Cortex of kidney (tissue), 1 donor: Measurements from ENCODE around the gene IRAK2.

Source experiments
- DNase-seq: peaks from one replicate; lab custom pipeline; 2025; lab: John Stamatoyannopoulos, UW

IRAK2 gene

GRCh38 chr3:10189557-10190354 lies 25.0 kb downstream of the IRAK2 start:
- DNase-seq: no peak

DNA sequence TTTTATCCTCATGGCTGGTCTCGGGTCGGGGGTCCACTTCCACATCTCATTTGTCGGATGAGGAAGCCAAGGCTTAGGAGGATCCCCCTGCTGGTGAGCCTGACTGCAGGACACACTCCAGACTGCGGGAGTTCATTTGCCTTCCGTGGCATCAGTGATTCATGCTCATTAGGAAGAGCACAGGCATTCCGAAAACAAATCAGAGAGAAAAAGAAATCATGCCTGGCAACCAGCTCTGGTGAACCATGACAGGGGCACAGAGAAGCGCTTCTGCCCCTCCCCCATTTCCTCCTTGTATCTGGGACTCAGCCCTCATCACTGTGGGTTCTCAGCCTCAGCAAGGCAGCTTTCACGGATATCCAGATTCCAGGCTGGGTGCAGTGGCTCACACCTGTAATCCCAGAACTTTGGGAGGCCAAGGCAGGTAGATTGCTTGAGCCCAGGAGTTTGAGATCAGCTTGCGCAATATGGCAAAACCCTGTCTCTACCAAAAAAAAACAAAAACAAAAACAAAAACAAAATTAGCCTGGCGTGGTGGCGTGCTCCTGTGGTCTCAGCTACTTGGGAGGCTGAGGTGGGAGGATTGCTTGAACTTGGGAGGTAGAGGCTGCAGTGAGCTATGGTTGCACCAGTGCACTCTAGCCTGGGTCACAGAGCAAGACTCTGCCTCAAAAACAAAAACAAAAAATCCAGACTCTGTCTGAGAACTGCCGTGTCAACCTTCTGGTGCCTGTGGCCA lies 28.4 kb downstream of the IRAK2 start:
- DNase-seq: no peak

DNA sequence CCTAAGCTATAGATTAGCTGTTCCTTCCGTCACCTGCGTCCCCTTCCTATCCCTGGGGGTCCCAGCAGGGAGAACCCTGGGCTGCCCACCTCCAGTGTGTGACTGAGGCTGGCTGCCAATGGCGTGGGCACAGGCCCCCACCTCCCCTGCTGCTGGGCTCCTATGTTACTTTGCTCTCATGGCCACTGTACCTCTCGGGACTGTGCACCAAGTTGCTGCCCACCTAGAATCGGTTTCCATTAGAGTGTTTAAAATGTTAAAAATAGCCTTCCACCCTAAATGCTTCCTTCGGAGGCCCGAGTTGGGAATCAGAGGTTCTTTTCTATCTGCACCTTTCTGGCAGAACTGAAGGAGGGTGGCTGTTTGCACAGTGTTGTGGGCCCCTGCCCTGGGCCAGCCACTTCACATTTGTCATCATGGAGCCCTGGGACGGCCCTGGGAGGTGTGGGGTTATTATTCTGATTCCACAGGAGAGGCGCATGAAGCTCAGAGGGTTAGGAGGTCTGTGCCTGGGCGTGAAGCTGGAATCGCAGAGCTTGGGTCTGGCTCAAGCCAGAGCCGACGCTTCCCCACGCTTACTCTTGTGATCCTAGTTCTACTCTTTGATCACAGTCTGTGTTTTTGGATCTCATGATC lies 29.1 kb downstream of the IRAK2 start:
- DNase-seq: no peak

DNA sequence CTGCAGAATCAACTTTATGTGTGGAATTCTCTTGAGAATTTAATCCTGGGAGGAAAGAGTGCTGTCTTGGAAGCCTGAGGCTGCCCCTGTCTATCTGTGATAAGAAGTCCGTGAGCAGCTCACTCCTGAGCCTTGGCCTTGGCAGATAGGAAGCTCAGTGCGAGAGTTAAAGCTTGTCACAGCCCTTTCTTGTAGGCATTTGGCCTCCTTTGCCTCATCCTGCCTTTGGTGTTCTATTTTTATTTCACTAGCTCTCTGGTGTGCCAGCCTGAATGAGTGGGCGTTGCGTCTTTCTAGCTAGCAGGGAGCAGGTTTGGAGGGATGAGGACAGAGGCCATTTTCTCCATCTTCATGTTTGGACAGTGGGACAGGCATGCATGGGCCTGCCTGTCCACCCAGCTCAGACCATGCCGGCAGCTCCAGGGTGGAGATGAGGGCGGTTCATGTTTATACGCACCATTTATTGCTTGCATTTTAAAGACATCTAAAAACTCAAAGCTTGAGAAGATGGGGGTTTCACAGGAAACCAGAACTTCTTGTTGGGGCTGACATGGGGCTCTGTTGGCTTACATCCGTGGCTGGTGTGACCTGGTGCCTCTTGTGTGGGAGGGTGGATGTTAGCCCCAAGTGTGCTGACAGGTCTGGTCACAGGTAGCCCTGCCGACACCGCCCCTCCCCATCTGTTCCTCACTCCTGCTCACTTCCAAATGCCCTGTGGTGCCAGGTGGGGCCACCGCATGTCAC lies 29.8 kb downstream of the IRAK2 start:
- DNase-seq: no peak

DNA sequence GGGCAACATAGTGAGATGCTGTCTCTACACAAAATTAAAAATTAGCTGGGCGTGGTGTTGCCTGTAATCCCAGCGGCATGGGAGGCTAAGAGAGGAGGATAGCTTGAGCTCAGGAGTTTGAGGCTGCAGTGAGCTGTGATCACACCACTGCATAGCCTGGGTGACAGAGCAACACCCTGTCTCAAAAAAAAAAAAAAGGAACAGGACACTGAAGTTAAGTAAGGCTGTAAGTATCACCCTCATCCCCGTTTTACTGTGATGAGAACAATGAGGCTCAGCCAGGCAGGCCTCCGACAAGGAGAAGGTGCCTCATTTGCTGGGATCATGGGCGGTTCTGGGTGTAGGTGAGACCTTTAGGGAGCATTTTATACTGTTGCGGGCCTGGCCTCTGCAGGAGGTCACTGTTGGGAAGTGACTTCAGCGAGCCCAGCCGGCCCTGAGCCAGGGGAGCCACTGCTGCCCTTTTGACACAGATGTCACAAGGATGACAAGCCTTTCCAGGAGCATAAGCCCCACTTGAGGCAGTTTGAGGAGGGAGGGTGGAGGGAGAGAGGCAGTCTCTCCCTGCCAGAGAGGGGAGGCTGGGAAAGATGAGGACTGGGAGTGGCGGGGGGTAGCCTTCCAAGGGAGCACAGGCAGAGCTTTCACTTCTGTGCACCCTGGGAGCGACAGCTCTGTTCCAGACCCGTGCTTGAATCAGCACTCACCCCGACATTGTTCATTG lies 30.8 kb downstream of the IRAK2 start:
- DNase-seq: no peak

DNA sequence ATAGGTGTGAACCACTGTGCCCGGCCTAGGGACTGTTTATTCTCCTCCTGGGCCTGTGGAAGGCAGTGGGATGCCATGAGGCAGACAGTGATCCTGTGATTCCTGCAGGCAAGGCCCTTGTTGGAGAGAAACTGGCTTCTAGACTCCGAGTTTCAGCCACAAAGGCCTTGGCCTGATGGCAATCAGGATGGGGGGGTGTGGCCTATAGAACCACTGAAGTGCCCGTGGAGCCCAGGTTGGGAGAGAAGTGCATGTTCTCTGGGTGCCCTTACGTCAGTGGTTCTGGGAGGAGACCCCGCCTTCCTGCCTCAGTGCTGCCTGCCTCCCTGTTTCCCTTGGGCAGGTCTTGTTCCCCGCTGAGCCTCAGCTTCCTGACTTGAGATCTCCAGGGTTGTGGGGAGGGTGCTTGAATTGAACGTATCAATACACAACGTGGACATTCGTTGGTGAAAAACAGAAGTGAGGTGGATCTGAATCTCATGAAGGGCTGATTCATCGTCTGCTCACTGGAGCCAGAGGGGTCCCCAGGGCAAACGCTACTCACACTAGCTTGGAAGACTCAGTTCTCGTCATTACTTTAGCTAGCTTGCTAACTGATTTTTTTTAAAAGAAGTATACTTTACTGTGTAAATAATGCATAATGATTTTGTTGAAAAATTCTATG lies 31.8 kb downstream of the IRAK2 start:
- DNase-seq: no peak

GRCh38 chr3:10198226-10198625 lies 33.5 kb downstream of the IRAK2 start:
- DNase-seq: no peak

- DNase-seq: no peak
Measured at GRCh38 chr3:10198761-10199649, 34.3 kb downstream of the IRAK2 start.

DNA sequence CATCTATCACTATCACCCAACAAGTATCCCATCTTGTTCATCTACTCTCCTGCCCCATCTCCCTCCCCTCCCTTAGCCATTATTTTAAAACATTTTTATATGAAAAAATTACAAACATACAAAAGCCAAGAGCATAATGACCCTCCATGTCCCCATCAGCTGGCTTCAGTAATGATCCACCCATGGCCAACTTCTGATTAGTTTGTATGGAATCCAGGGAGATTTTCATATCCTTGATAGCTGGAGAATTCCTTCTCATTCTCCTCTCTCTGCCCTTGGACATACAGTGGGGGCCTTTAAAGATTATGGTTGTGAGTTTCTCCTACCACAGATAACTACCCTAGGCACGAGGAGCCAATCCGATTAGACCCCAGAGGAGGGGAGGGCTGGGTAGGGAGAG lies 40.2 kb downstream of the IRAK2 start:
- no peak for DNase-seq

- DNase-seq: no peak
Measured at GRCh38 chr3:10205451-10206165, 40.9 kb downstream of the IRAK2 start.

- DNase-seq: no peak
Measured at GRCh38 chr3:10206166-10206511, 41.4 kb downstream of the IRAK2 start.

DNA sequence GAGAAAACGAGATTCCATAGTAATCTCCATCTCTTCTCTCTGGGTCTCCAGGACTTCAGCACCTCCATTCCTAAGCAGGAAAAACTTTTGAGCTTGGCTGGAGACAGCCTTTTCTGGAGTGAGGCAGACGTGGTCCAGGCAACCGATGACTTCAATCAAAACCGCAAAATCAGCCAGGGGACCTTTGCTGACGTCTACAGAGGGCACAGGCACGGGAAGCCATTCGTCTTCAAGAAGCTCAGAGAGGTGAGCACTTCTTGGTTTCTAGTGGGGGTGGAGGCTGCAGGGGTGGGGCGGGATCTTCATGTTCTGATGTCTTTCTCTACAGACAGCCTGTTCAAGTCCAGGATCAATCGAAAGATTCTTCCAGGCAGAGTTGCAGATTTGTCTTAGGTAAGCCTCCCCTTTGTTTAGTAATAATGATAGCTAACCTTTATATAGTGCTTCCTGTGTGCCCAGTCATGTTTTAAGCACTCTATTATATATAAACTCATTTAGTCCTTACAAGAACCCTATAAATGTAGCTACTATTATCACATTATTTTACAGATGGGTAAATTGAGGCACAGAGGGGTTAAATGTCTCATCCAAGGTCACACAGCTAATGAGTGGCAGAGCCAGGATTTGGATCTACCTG lies 48.6 kb downstream of the IRAK2 start:
- DNase-seq: no peak

DNA sequence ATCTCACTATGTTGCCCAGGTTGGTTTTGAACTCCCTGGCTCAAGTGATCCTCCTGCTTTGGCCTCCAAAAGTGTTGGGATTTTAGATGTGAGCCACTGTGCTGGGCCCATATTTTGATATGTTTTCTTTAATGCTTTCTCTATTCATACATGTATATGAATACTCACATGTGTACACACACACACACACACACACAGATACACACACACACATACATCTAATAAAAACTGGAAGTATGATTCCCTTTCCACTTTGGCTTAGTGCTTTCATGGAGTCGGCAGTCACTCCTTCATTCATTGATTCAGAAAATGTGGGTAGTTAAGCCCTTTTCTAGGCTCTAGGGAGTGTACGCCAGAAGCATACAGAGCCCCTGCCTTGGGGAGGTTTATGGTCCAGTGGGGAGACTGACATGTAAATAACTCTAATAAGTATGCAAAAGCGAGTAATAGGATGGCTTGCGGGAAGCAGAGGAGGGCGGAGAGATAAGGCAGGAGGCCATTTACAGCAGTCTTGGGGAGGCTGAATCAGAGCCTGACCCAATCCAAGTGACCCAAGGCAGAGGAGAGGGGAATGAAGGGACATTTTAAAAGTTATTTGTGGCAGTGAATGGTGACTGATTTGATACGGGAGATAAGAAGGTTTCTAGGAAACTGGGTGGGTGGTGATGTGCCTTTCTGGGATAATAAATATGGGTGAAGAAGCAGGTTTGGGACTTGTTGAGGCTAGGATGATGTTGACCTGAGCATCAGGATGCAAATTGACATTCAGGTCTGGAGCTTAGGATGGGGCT lies 51.1 kb downstream of the IRAK2 start:
- DNase-seq: no peak

DNA sequence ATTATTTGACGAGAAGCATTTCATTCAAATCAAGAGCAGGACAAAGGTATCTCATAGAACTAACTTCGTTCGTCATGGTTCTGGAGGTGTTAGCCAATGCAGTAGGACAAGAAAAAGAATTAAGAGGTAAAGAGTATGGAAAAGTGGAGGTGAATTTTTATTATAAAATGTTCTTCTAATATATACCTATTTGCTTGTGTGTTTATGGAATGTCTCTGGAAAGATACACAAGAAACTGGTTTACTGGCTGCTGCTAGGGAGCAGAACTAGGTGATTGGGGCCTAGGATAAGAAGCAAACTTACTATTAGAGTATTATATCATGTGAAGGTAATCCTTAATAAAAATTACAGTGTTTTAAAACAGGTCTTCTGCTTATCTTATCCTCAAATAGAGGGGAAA lies 52.6 kb downstream of the IRAK2 start:
- DNase-seq: no peak

DNA sequence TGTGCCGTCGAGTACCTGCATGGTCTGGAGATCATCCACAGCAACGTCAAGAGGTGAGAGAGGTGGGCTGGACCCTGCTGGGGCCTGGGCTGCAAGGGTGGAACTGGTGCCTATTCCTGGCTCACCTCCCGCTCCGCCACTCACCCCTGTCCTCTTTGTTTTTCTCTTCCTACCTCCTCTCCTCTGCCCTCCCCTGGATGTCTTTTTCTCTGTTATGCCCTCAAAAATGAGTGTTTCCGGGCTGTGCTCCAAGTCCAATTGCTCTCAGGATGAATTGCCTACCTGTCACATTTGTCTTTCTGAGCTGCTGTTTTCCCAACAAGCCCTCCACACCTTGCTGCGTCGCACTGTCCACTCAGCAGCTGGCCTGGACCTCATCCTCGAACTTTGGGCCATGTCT lies 55.0 kb downstream of the IRAK2 start:
- DNase-seq: no peak

GRCh38 chr3:10223676-10224639 lies 59.2 kb downstream of the IRAK2 start:
- DNase-seq: no peak
